ENCODE results near the gene BCL2A1. TPM values are rescaled to one million over a fixed set of nuclear protein-coding genes. Genes with fewer than 3 reads are reported as not detected.

The BCL2A1 gene
- total RNA-seq, 1 experiment from 2014 or later = not detected

DNA sequence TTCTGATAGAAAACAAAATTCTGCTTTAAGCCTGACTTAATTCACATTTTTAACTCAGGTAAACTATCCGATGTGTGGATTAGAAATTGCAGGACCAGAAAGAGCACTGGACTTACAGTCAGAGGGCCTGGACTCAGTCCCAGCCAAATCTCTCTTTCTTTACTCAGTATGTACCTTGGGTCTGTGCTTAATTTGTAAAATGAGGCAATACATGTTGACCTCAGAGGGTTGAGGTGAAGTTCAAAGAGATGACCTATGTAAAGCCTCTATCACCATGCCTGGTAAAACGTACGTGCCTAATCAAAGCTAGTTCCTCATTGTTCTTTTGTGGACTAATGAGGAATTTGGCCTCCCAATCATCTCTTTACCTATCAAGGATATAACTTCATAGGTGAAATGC, 1.9 kb upstream of the BCL2A1 start:
- H2AFZ ChIP-seq (ENCODE audit: low read length) = no peak overlapping the region
- H3K23me2 ChIP-seq (ENCODE audit: insufficient read length, low read depth, low read length, poor library complexity, severe bottlenecking) = no peaks in the 10 kb centered on the region
- no peak overlapping the region for H3T11ph ChIP-seq (ENCODE audit: low read length)
- H2BK120ac ChIP-seq (ENCODE audit: low read depth, low read length, poor library complexity, severe bottlenecking) = no peak overlapping the region
- Mint-ChIP-seq H3K9me3 (no peaks in the 10 kb centered on the region), H3K4me3 (no peak overlapping the region), H3K27ac (no peak overlapping the region), H3K27me3 (ENCODE audit: low read depth) (no peaks in the 10 kb centered on the region), H3K36me3 (ENCODE audit: insufficient read depth in 1 of 3, low read depth in 3 of 3) (no peaks in the 10 kb centered on the region), H3K4me1 (no peaks in the 10 kb centered on the region)
- no peaks in the 10 kb centered on the region for H3K79me2 ChIP-seq (ENCODE audit: insufficient read depth, low read length)
- H2BK20ac ChIP-seq (ENCODE audit: low read depth, low read length, poor library complexity, severe bottlenecking) = no peak overlapping the region
- no peak overlapping the region for H3K4me2 ChIP-seq (ENCODE audit: insufficient read depth, insufficient read length, low read length)
- H3K27me3 ChIP-seq (ENCODE audit: insufficient read depth, low read length) = no peaks in the 10 kb centered on the region
- TF ChIP-seq, protein P1, sequence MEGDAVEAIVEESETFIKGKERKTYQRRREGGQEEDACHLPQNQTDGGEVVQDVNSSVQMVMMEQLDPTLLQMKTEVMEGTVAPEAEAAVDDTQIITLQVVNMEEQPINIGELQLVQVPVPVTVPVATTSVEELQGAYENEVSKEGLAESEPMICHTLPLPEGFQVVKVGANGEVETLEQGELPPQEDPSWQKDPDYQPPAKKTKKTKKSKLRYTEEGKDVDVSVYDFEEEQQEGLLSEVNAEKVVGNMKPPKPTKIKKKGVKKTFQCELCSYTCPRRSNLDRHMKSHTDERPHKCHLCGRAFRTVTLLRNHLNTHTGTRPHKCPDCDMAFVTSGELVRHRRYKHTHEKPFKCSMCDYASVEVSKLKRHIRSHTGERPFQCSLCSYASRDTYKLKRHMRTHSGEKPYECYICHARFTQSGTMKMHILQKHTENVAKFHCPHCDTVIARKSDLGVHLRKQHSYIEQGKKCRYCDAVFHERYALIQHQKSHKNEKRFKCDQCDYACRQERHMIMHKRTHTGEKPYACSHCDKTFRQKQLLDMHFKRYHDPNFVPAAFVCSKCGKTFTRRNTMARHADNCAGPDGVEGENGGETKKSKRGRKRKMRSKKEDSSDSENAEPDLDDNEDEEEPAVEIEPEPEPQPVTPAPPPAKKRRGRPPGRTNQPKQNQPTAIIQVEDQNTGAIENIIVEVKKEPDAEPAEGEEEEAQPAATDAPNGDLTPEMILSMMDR (conservative IDR thresholded peaks at IDR 0.05) = no peak
- H2BK15ac ChIP-seq (ENCODE audit: low read depth, low read length) = no peak overlapping the region
- no peak overlapping the region for H4K8ac ChIP-seq (replicated peaks; ENCODE audit: insufficient read length, low read depth, low read length)
- H2BK12ac ChIP-seq (ENCODE audit: insufficient read length, low read depth, low read length) = no peak overlapping the region
- H4K5ac ChIP-seq (ENCODE audit: insufficient read length, low read depth, low read length) = no peak overlapping the region
- H2BK5ac ChIP-seq (ENCODE audit: insufficient read length, low read length) = no peak overlapping the region
- WGBS (ENCODE audit: extremely low coverage, insufficient read length, low lambda C conversion rate) = no CpG with 5 or more reads among the region's 3 CpGs
- no peak overlapping the region for H3K14ac ChIP-seq (ENCODE audit: insufficient read depth, low read length)
- no peak overlapping the region for H3K9ac ChIP-seq (ENCODE audit: extremely low read depth, insufficient read length, low read length)
- no peak overlapping the region for H3K4ac ChIP-seq (ENCODE audit: low read depth, low read length)
- no peak overlapping the region for H3K27ac ChIP-seq (ENCODE audit: insufficient read length, low read depth, low read length)
- no peak overlapping the region for H3K56ac ChIP-seq (ENCODE audit: insufficient read length, low read depth, low read length)
- H4K20me1 ChIP-seq (ENCODE audit: control insufficient read depth, insufficient read depth, insufficient read length) = no peaks in the 10 kb centered on the region
- no peak overlapping the region for H2AK5ac ChIP-seq (ENCODE audit: insufficient read length, low read length)
- H4K91ac ChIP-seq (ENCODE audit: insufficient read length, low read depth, low read length) = no peak overlapping the region
- DNase-seq = no peak
- no peaks in the 10 kb centered on the region for H3K79me1 ChIP-seq (ENCODE audit: insufficient read depth, low read depth, low read length, poor library complexity, severe bottlenecking)
- no peaks in the 10 kb centered on the region for H3K9me3 ChIP-seq (ENCODE audit: control insufficient read depth, low read depth, low read length)
- no peaks in the 10 kb centered on the region for H3K4me1 ChIP-seq (ENCODE audit: insufficient read depth, low read length)
- no peak overlapping the region for H3K18ac ChIP-seq (ENCODE audit: insufficient read length, low read depth, low read length)
- no peak overlapping the region for H3K23ac ChIP-seq (ENCODE audit: insufficient read length, low read depth, low read length)
